Subcutaneous abdominal adipose tissue (tissue), 5 donors: Measurements from ENCODE around the gene NHLRC2.
A peak's percentile ranks its signal among the peaks of the same experiment; 100 is the strongest.

Source experiments
- H3K27ac ChIP-seq: one replicate; pipeline ENCODE4 v1.7.0; 2013; ENCODE audit warnings: low read depth, mild to moderate bottlenecking, inconsistent platforms, low read length, moderate library complexity
- H3K27me3 ChIP-seq, 5 donors: one replicate each; pipeline ENCODE4 v1.7.0; 2013; ENCODE audit warnings: low read length in 5 of 5, inconsistent platforms in 1 of 5; ENCODE audit not compliant: control insufficient read depth in 5 of 5, insufficient read depth in 4 of 5
- H3K36me3 ChIP-seq, 5 donors: one replicate each; pipeline ENCODE4 v1.7.0; 2013; ENCODE audit warnings: low read length in 5 of 5; ENCODE audit not compliant: control insufficient read depth in 5 of 5, insufficient read depth in 5 of 5
- H3K4me1 ChIP-seq, 5 donors: one replicate each; pipeline ENCODE4 v1.7.0; 2013; ENCODE audit warnings: low read length in 5 of 5, mild to moderate bottlenecking in 3 of 5, moderate library complexity in 1 of 5; ENCODE audit not compliant: control insufficient read depth in 5 of 5, insufficient read depth in 5 of 5
- H3K4me3 ChIP-seq, 5 donors: one replicate each; pipeline ENCODE4 v1.7.0; 2013; ENCODE audit warnings: low read length in 5 of 5, low read depth in 1 of 5
- H3K9ac ChIP-seq, 5 donors: one replicate each; pipeline ENCODE4 v1.7.0; 2013; ENCODE audit warnings: low read length in 5 of 5, mild to moderate bottlenecking in 4 of 5, moderate library complexity in 3 of 5
- H3K9me3 ChIP-seq, 5 donors: one replicate each; pipeline ENCODE4 v1.7.0; 2013; ENCODE audit warnings: low read length in 5 of 5; ENCODE audit not compliant: control insufficient read depth in 5 of 5
- donor health status: healthy.
- donor health status: healthy.
- donor health status: healthy.
- donor health status: healthy.
- donor health status: healthy.

The NHLRC2 gene

GRCh38 chr10:113879691-113880090, 25.2 kb downstream of the NHLRC2 start:
- Histone ChIP-seq H3K27ac (no peak overlapping the region), H3K27me3 (no peaks in the 10 kb centered on the region), H3K36me3 (peaks cover 8 to 19% (median 13%) of the 10 kb centered on the region in 5 donors), H3K4me1 (no peaks in the 10 kb centered on the region), H3K9me3 (no peaks in the 10 kb centered on the region), H3K4me3 (no peak overlapping the region), H3K9ac (no peak overlapping the region)

GRCh38 chr10:113880236-113880635, 25.8 kb downstream of the NHLRC2 start:
- no peak overlapping the region for H3K27ac ChIP-seq
- H3K36me3 ChIP-seq: peaks cover 8 to 23% (median 13%) of the 10 kb centered on the region in 5 donors
- no peaks in the 10 kb centered on the region for H3K4me1 ChIP-seq
- H3K4me3 ChIP-seq: no peak overlapping the region
- no peaks in the 10 kb centered on the region for H3K27me3 ChIP-seq
- no peaks in the 10 kb centered on the region for H3K9me3 ChIP-seq
- H3K9ac ChIP-seq: no peak overlapping the region

- Histone ChIP-seq H3K9ac (no peak overlapping the region), H3K27me3 (no peaks in the 10 kb centered on the region), H3K9me3 (no peaks in the 10 kb centered on the region), H3K4me1 (no peaks in the 10 kb centered on the region), H3K4me3 (no peak overlapping the region), H3K27ac (no peak overlapping the region), H3K36me3 (peaks cover 11 to 36% (median 11%) of the 10 kb centered on the region in 5 donors)
Observed at GRCh38 chr10:113882240-113882639, 27.8 kb downstream of the NHLRC2 start.

- Histone ChIP-seq H3K9ac (peak overlapping the region in 1 of 5 donors; percentile 32), H3K4me1 (peaks cover 0 to 13% (median 5%) of the 10 kb centered on the region in 5 donors), H3K36me3 (peaks cover 0 to 19% (median 5%) of the 10 kb centered on the region in 5 donors), H3K4me3 (no peak overlapping the region), H3K27ac (peak overlapping the region; percentile 58), H3K9me3 (no peaks in the 10 kb centered on the region), H3K27me3 (no peaks in the 10 kb centered on the region)
Observed at GRCh38 chr10:113889911-113890310, 35.5 kb downstream of the NHLRC2 start.

- no peak overlapping the region for H3K4me3 ChIP-seq
- no peaks in the 10 kb centered on the region for H3K9me3 ChIP-seq
- peaks cover 0 to 13% (median 5%) of the 10 kb centered on the region in 5 donors for H3K4me1 ChIP-seq
- peak overlapping the region; percentile 58 for H3K27ac ChIP-seq
- no peaks in the 10 kb centered on the region for H3K27me3 ChIP-seq
- peaks cover 0 to 20% (median 5%) of the 10 kb centered on the region in 5 donors for H3K36me3 ChIP-seq
- H3K9ac ChIP-seq: no peak overlapping the region
Observed at GRCh38 chr10:113890769-113891168, 36.3 kb downstream of the NHLRC2 start.

- Histone ChIP-seq H3K4me3 (no peak overlapping the region), H3K4me1 (peaks cover 0 to 13% (median 5%) of the 10 kb centered on the region in 5 donors), H3K9me3 (no peaks in the 10 kb centered on the region), H3K9ac (no peak overlapping the region), H3K36me3 (peaks cover 0 to 13% (median 4%) of the 10 kb centered on the region in 5 donors), H3K27me3 (no peaks in the 10 kb centered on the region), H3K27ac (peak overlapping the region; percentile 26)
Observed at GRCh38 chr10:113891476-113891875, 37.0 kb downstream of the NHLRC2 start.

- peaks cover 0 to 18% (median 5%) of the 10 kb centered on the region in 5 donors for H3K4me1 ChIP-seq
- H3K27ac ChIP-seq: no peak overlapping the region
- no peak overlapping the region for H3K4me3 ChIP-seq
- no peaks in the 10 kb centered on the region for H3K27me3 ChIP-seq
- H3K9ac ChIP-seq: peak overlapping the region in 1 of 5 donors; percentile 15
- peaks cover 5 to 7% (median 6%) of the 10 kb centered on the region in 5 donors for H3K36me3 ChIP-seq
- H3K9me3 ChIP-seq: no peaks in the 10 kb centered on the region
Observed at GRCh38 chr10:113893570-113893969, 39.1 kb downstream of the NHLRC2 start.

- H3K36me3 ChIP-seq: peaks cover 6 to 12% (median 10%) of the 10 kb centered on the region in 5 donors
- no peaks in the 10 kb centered on the region for H3K9me3 ChIP-seq
- H3K27me3 ChIP-seq: no peaks in the 10 kb centered on the region
- no peak overlapping the region for H3K4me3 ChIP-seq
- H3K4me1 ChIP-seq: peaks cover 0 to 20% (median 4%) of the 10 kb centered on the region in 5 donors
- no peak overlapping the region for H3K9ac ChIP-seq
- no peak overlapping the region for H3K27ac ChIP-seq
Observed at GRCh38 chr10:113894581-113894980, 40.1 kb downstream of the NHLRC2 start.

- Histone ChIP-seq H3K27me3 (no peaks in the 10 kb centered on the region), H3K27ac (no peak overlapping the region), H3K36me3 (peaks cover 6 to 12% (median 10%) of the 10 kb centered on the region in 5 donors), H3K4me3 (no peak overlapping the region), H3K9ac (no peak overlapping the region), H3K9me3 (no peaks in the 10 kb centered on the region), H3K4me1 (peaks cover 0 to 16% (median 2%) of the 10 kb centered on the region in 5 donors)
Observed at GRCh38 chr10:113895018-113895417, 40.6 kb downstream of the NHLRC2 start.

GRCh38 chr10:113897693-113898618, 43.5 kb downstream of the NHLRC2 start:
- H3K27me3 ChIP-seq: no peaks in the 10 kb centered on the region
- peak overlapping the region; percentile 58 for H3K27ac ChIP-seq
- no peaks in the 10 kb centered on the region for H3K9me3 ChIP-seq

More at GRCh38 chr10:113897693-113898618, 43.5 kb downstream of the NHLRC2 start:
- Histone ChIP-seq H3K4me1 (peaks cover 0 to 10% (median 2%) of the 10 kb centered on the region in 5 donors), H3K4me3 (no peak overlapping the region), H3K9ac (peak overlapping the region in 1 of 5 donors; percentile 52), H3K36me3 (peaks cover 18 to 27% (median 23%) of the 10 kb centered on the region in 5 donors)
